ENCODE measurements around the gene BMERB1. TPM values are rescaled to one million over a fixed set of nuclear protein-coding genes. Genes with fewer than 3 reads are reported as not detected.

Gene BMERB1
- total and polyA plus RNA-seq, 7 experiments from 2014 or later: 0.51 to 8.2 (median 2.3) TPM

DNA sequence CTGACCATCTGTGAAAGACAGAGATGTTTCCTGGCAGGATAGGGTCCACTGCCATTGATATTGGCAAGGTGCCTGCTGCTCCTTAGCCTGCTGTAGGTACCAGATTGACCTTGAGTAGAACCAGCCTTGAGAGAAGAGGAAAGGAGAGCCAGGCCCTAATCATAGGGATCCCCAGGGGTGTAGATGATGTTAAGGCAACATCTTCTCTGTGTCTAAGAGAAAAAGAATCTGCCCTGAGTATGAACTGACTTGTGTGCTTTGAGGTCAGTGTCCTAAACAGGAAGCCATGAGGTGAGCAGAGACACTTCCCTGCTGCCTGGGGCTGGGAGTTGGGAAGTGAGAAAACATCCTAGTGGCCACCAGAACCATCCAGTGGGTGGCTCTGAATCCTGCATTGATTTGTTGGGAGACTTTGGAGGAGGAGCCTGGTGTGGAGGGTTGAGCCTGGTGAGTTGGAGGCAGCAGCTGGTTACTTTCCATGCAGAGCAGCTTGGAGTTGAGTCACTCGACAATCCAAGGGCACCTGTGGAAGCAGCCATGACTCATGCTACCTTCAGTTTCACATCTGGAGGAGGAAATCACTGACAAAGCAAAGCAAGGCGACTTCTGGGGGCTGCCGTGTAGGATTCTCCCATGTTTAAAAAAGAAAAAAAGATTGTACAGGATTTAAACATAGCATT, 47.8 kb downstream of the BMERB1 start:
- POLR2A ChIA-PET: no interaction called here
- CTCF ChIA-PET: no interaction called here
- no peaks in the 10 kb centered on the region for H3K27me3 ChIP-seq (ENCODE audit: control insufficient read depth in 2 of 2, insufficient read depth in 2 of 2, low read length in 2 of 2)
- H3K27ac Mint-ChIP-seq: peak overlapping the region in 1 of 9 donors; percentile 37
- H3K4me3 Mint-ChIP-seq: peak overlapping the region in 1 of 10 donors; percentile 26
- DNase-seq (peak in 1 of 9 donors; percentile 52), ATAC-seq (no peak)
- intact Hi-C loops (cut with micrococcal nuclease): no loop called here
- no peaks in the 10 kb centered on the region for H3K36me3 ChIP-seq (ENCODE audit: control insufficient read depth in 2 of 3, insufficient read depth in 3 of 3, low read length in 3 of 3)
- peaks cover 0 to 4% (median 0%) of the 10 kb centered on the region in 5 donors for H3K36me3 Mint-ChIP-seq
- H3K9me3 ChIP-seq (ENCODE audit: control insufficient read depth in 2 of 3, low read length in 3 of 3): no peaks in the 10 kb centered on the region
- peaks cover 0 to 4% (median 0%) of the 10 kb centered on the region in 11 donors for H3K9me3 Mint-ChIP-seq
- peaks cover 0 to 14% (median 0%) of the 10 kb centered on the region in 7 donors for H3K4me1 Mint-ChIP-seq
- no peaks in the 10 kb centered on the region for H3K4me1 ChIP-seq (ENCODE audit: control insufficient read depth in 2 of 2, insufficient read depth in 2 of 2, low read length in 2 of 2)
- H3K27me3 Mint-ChIP-seq: no peaks in the 10 kb centered on the region
- H3K27ac ChIP-seq (ENCODE audit: low read depth, low read length): no peak overlapping the region
- no peak overlapping the region for H3K4me3 ChIP-seq (ENCODE audit: low read length)

DNA sequence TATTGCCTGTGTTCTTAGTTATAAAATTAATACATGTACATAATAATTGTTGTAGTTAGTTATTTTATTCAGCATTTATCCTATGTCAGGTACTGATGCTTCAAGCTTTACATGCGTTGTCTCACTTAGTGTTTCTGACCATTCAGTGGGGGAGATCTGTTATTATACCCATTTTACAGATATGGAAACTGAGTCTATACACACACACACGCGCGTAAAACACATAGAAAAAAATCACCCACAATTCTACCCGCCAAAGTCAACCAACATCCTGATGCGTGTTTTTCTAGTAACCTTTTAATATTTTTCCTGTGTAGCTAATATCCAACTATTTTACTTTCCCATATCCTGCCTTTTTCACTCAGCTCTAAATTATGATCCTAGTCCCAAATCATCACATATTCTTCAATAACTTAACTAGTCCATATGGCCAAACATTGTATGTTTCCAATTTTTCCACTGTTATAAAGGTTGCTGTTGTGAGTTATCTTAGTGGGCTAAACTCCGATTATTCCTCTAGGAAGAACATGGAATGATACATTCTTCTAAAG, 48.4 kb downstream of the BMERB1 start:
- H3K9me3 ChIP-seq (ENCODE audit: control insufficient read depth in 2 of 3, low read length in 3 of 3): no peaks in the 10 kb centered on the region
- intact Hi-C loops (cut with micrococcal nuclease): no loop called here
- H3K9me3 Mint-ChIP-seq: peaks cover 0 to 2% (median 0%) of the 10 kb centered on the region in 11 donors
- no peak overlapping the region for H3K27ac Mint-ChIP-seq
- no peak for DNase-seq
- H3K27me3 Mint-ChIP-seq: no peaks in the 10 kb centered on the region
- no peak overlapping the region for H3K4me3 ChIP-seq (ENCODE audit: low read length)
- H3K4me3 Mint-ChIP-seq: no peak overlapping the region
- H3K4me1 ChIP-seq (ENCODE audit: control insufficient read depth in 2 of 2, insufficient read depth in 2 of 2, low read length in 2 of 2): no peaks in the 10 kb centered on the region
- no peak overlapping the region for H3K27ac ChIP-seq (ENCODE audit: low read depth, low read length)
- H3K27me3 ChIP-seq (ENCODE audit: control insufficient read depth in 2 of 2, insufficient read depth in 2 of 2, low read length in 2 of 2): no peaks in the 10 kb centered on the region
- H3K36me3 Mint-ChIP-seq: peaks cover 0 to under 1% (median 0%) of the 10 kb centered on the region in 5 donors
- peaks cover 0 to 11% (median 0%) of the 10 kb centered on the region in 7 donors for H3K4me1 Mint-ChIP-seq
- CTCF ChIA-PET: no interaction called here
- ATAC-seq: no peak
- H3K36me3 ChIP-seq (ENCODE audit: control insufficient read depth in 2 of 3, insufficient read depth in 3 of 3, low read length in 3 of 3): no peaks in the 10 kb centered on the region
- POLR2A ChIA-PET: no interaction called here

DNA sequence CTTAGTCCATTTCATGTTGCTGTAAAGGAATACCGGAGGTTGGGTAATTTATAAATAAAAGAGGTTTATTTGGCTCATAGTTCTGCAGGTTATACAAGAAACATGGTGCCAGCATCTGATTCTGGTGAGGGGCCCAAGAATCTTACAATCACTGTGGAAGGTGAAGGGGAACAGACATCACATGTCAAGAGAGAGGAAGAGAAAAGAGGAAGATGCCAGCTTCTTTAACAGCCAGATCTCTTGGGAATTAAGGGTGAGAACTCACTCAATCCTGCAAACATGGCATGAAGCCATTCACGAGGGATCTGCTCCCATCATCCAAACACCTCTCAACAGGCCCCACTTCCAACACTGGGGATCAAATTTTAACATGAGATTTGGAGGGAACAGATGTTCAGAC, 49.5 kb downstream of the BMERB1 start:
- Mint-ChIP-seq H3K27me3 (no peaks in the 10 kb centered on the region), H3K36me3 (no peaks in the 10 kb centered on the region), H3K4me3 (no peak overlapping the region), H3K4me1 (peaks cover 0 to 12% (median 0%) of the 10 kb centered on the region in 7 donors), H3K27ac (no peak overlapping the region), H3K9me3 (peaks cover 0 to 2% (median 0%) of the 10 kb centered on the region in 11 donors)
- ChIA-PET POLR2A (no interaction called here), CTCF (no interaction called here)
- H3K27me3 ChIP-seq (ENCODE audit: control insufficient read depth in 2 of 2, insufficient read depth in 2 of 2, low read length in 2 of 2): no peaks in the 10 kb centered on the region
- DNase-seq (no peak), ATAC-seq (no peak)
- intact Hi-C loops (cut with micrococcal nuclease): no loop called here
- H3K4me1 ChIP-seq (ENCODE audit: control insufficient read depth in 2 of 2, insufficient read depth in 2 of 2, low read length in 2 of 2): no peaks in the 10 kb centered on the region
- no peaks in the 10 kb centered on the region for H3K36me3 ChIP-seq (ENCODE audit: control insufficient read depth in 2 of 3, insufficient read depth in 3 of 3, low read length in 3 of 3)
- no peak overlapping the region for H3K4me3 ChIP-seq (ENCODE audit: low read length)
- no peaks in the 10 kb centered on the region for H3K9me3 ChIP-seq (ENCODE audit: control insufficient read depth in 2 of 3, low read length in 3 of 3)
- H3K27ac ChIP-seq (ENCODE audit: low read depth, low read length): no peak overlapping the region

DNA sequence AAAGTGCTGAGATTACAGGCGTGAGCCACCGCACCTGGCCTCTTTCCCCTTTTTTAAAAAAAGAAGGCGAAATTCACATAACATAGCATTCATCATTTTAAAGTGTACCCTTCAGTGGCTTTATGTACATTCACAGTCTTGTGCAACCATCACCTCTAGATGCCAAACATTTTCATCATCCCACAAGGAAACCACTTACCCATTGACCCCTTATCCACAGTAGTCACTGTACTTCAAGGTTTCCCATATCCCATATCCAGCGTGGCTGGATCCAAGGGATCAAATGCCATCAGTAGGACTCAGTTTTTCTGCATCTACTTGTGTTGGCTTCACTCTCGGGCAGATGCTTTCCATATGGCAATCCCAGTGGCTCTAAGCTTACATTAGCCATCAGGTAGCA, 50.3 kb downstream of the BMERB1 start:
- H3K9me3 Mint-ChIP-seq: no peaks in the 10 kb centered on the region
- H3K36me3 Mint-ChIP-seq: no peaks in the 10 kb centered on the region
- no peaks in the 10 kb centered on the region for H3K27me3 ChIP-seq (ENCODE audit: control insufficient read depth in 2 of 2, insufficient read depth in 2 of 2, low read length in 2 of 2)
- H3K36me3 ChIP-seq (ENCODE audit: control insufficient read depth in 2 of 3, insufficient read depth in 3 of 3, low read length in 3 of 3): no peaks in the 10 kb centered on the region
- no peak overlapping the region for H3K4me3 ChIP-seq (ENCODE audit: low read length)
- intact Hi-C loops (cut with micrococcal nuclease): no loop called here
- no peaks in the 10 kb centered on the region for H3K27me3 Mint-ChIP-seq
- peaks cover 0 to 19% (median 0%) of the 10 kb centered on the region in 7 donors for H3K4me1 Mint-ChIP-seq
- ATAC-seq: no peak
- CTCF ChIA-PET: no interaction called here
- H3K27ac ChIP-seq (ENCODE audit: low read depth, low read length): no peak overlapping the region
- no peak overlapping the region for H3K4me3 Mint-ChIP-seq
- no peak for DNase-seq
- H3K27ac Mint-ChIP-seq: no peak overlapping the region
- H3K9me3 ChIP-seq (ENCODE audit: control insufficient read depth in 2 of 3, low read length in 3 of 3): no peaks in the 10 kb centered on the region
- H3K4me1 ChIP-seq (ENCODE audit: control insufficient read depth in 2 of 2, insufficient read depth in 2 of 2, low read length in 2 of 2): no peaks in the 10 kb centered on the region
- POLR2A ChIA-PET: no interaction called here

DNA sequence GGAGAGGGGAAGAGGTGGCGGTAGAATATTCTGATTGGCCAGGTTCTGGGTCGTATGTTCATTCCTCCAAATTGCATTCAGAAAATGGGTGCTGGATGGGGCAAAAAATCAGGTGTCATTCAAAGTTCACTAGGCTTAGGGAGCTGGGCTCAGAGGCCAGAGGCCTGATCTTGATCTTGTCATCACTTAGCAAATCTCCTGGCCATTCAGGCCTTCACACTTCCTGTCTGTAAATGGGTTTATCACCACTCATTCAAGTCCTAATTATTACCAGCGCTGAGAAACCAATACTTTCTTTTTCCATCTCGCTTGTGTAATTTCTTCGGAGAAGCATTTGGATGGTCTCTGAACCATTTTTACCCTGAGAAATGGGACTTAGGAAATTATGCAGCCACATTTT, 50.8 kb downstream of the BMERB1 start:
- Mint-ChIP-seq H3K27me3 (no peaks in the 10 kb centered on the region), H3K4me3 (no peak overlapping the region), H3K36me3 (no peaks in the 10 kb centered on the region), H3K27ac (no peak overlapping the region), H3K9me3 (no peaks in the 10 kb centered on the region), H3K4me1 (peaks cover 0 to 23% (median 0%) of the 10 kb centered on the region in 7 donors)
- no peaks in the 10 kb centered on the region for H3K9me3 ChIP-seq (ENCODE audit: control insufficient read depth in 2 of 3, low read length in 3 of 3)
- ChIA-PET CTCF (no interaction called here), POLR2A (no interaction called here)
- H3K36me3 ChIP-seq (ENCODE audit: control insufficient read depth in 2 of 3, insufficient read depth in 3 of 3, low read length in 3 of 3): no peaks in the 10 kb centered on the region
- H3K4me1 ChIP-seq (ENCODE audit: control insufficient read depth in 2 of 2, insufficient read depth in 2 of 2, low read length in 2 of 2): no peaks in the 10 kb centered on the region
- intact Hi-C loops (cut with micrococcal nuclease): no loop called here
- ATAC-seq: no peak
- no peak overlapping the region for H3K27ac ChIP-seq (ENCODE audit: low read depth, low read length)
- DNase-seq: no peak
- H3K4me3 ChIP-seq (ENCODE audit: low read length): no peak overlapping the region
- no peaks in the 10 kb centered on the region for H3K27me3 ChIP-seq (ENCODE audit: control insufficient read depth in 2 of 2, insufficient read depth in 2 of 2, low read length in 2 of 2)

DNA sequence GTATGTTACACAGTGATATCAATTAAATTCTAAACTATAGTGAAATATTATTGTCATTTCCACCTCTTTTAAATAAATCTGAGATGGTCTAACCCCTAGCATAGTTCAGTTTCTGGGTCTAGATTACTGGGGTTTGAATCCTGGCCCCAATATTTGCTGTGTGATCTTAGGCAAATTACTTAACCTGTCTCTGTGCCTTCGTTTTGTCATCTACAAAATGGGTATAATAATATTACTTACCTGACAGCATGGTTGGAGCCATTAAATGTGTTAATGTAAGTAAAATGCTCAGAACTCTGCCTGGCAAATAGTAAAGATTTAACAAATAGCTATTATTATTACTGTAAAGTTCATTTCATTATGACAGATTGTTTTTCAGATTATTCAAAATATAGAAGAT, 52.3 kb downstream of the BMERB1 start:
- H3K4me3 Mint-ChIP-seq: no peak overlapping the region
- ATAC-seq (no peak), DNase-seq (no peak)
- ChIA-PET POLR2A (no interaction called here), CTCF (no interaction called here)
- Histone ChIP-seq H3K36me3 (ENCODE audit: control insufficient read depth in 2 of 3, insufficient read depth in 3 of 3, low read length in 3 of 3) (no peaks in the 10 kb centered on the region), H3K4me1 (ENCODE audit: control insufficient read depth in 2 of 2, insufficient read depth in 2 of 2, low read length in 2 of 2) (no peaks in the 10 kb centered on the region), H3K27ac (ENCODE audit: low read depth, low read length) (no peak overlapping the region), H3K4me3 (ENCODE audit: low read length) (no peak overlapping the region), H3K9me3 (ENCODE audit: control insufficient read depth in 2 of 3, low read length in 3 of 3) (no peaks in the 10 kb centered on the region), H3K27me3 (ENCODE audit: control insufficient read depth in 2 of 2, insufficient read depth in 2 of 2, low read length in 2 of 2) (no peaks in the 10 kb centered on the region)
- no peak overlapping the region for H3K27ac Mint-ChIP-seq
- intact Hi-C loops (cut with micrococcal nuclease): no loop called here
- H3K27me3 Mint-ChIP-seq: no peaks in the 10 kb centered on the region
- H3K9me3 Mint-ChIP-seq: no peaks in the 10 kb centered on the region
- no peaks in the 10 kb centered on the region for H3K36me3 Mint-ChIP-seq
- H3K4me1 Mint-ChIP-seq: peaks cover 0 to 25% (median 0%) of the 10 kb centered on the region in 7 donors

All from naive thymus-derived CD4-positive, alpha-beta T cell (primary cell).